Neuronal stem cell (in vitro differentiated cells): ENCODE data around the gene OR10AD1.
"Not testable (repeated sequence)": the region's sequence is repeated elsewhere in the genome, so short reads cannot be mapped to it uniquely, and the experiment has no call there.

ENCODE experiments used
- DNase-seq: peaks from one replicate; pipeline ENCODE4 v3.0.0-alpha.2; 2013; ENCODE audit warnings: low spot score
- H2AFZ ChIP-seq: one replicate; pipeline ENCODE4 v1.6.1; 2013; ENCODE audit warnings: mild to moderate bottlenecking, low read length, inconsistent platforms
- H2AK5ac ChIP-seq: 2 replicates; pipeline ENCODE4 v1.6.1; 2013; ENCODE audit warnings: low read depth, mild to moderate bottlenecking, inconsistent platforms, low read length, moderate library complexity, mixed read lengths
- H2BK120ac ChIP-seq: 2 replicates; pipeline ENCODE4 v1.6.1; 2013; ENCODE audit warnings: low read depth, mild to moderate bottlenecking, inconsistent platforms, low read length, moderate library complexity, mixed read lengths
- H2BK12ac ChIP-seq: one replicate; pipeline ENCODE4 v1.6.1; 2013; ENCODE audit warnings: low read length, inconsistent platforms
- H2BK15ac ChIP-seq: 2 replicates; pipeline ENCODE4 v1.6.1; 2013; ENCODE audit warnings: mild to moderate bottlenecking, low read length, inconsistent platforms, mixed read lengths
- H2BK5ac ChIP-seq: one replicate; pipeline ENCODE4 v1.6.1; 2013; ENCODE audit warnings: inconsistent platforms, mild to moderate bottlenecking, low read length, moderate library complexity
- H3K14ac ChIP-seq: one replicate; pipeline ENCODE4 v1.6.1; 2013; ENCODE audit warnings: low read length, inconsistent platforms
- H3K18ac ChIP-seq: 2 replicates; pipeline ENCODE4 v1.6.1; 2013; ENCODE audit warnings: low read length, inconsistent platforms
- H3K23ac ChIP-seq: 2 replicates; pipeline ENCODE4 v1.6.1; 2013; ENCODE audit warnings: low read depth, mild to moderate bottlenecking, mixed read lengths, low read length, inconsistent platforms; ENCODE audit not compliant: poor library complexity
- H3K27ac ChIP-seq: replicated peaks from 3 replicates; pipeline ENCODE4 v1.5.1; 2013; ENCODE audit warnings: low read length, inconsistent platforms
- H3K27me3 ChIP-seq, 3 experiments: 2 replicates each; pipeline ENCODE4 v1.6.1; 2013; ENCODE audit warnings: low read length in 3 of 3, mild to moderate bottlenecking in 2 of 3, inconsistent platforms in 1 of 3, low read depth in 1 of 3, mixed read lengths in 1 of 3, moderate library complexity in 1 of 3; ENCODE audit not compliant: control insufficient read depth in 3 of 3, insufficient read depth in 3 of 3
- H3K36me3 ChIP-seq, 2 donors: replicated peaks in 1 of 2; 2 replicates each; pipeline ENCODE4 v1.6.1; 2013; ENCODE audit warnings: low read length in 2 of 2; ENCODE audit not compliant: control insufficient read depth in 2 of 2, insufficient read depth in 2 of 2
- H3K4ac ChIP-seq: 2 replicates; pipeline ENCODE4 v1.6.1; 2013; ENCODE audit warnings: inconsistent platforms, mild to moderate bottlenecking, low read length, moderate library complexity
- H3K4me1 ChIP-seq, 2 donors: 1 replicate in 1 of 2; 2 replicates in 1 of 2; pipeline ENCODE4 v1.6.1; 2013; ENCODE audit warnings: low read length in 2 of 2, low read depth in 1 of 2; ENCODE audit not compliant: control insufficient read depth in 2 of 2, insufficient read depth in 1 of 2
- H3K4me2 ChIP-seq: one replicate; pipeline ENCODE4 v1.6.1; 2013; ENCODE audit warnings: mild to moderate bottlenecking, low read length, inconsistent platforms; ENCODE audit not compliant: insufficient read depth, poor library complexity, severe bottlenecking
- H3K4me3 ChIP-seq, 2 donors: 2 replicates each; pipeline ENCODE4 v1.5.1; 2013; ENCODE audit warnings: low read length in 2 of 2, mild to moderate bottlenecking in 2 of 2, inconsistent platforms in 1 of 2, moderate library complexity in 1 of 2
- H3K79me1 ChIP-seq: one replicate; pipeline ENCODE4 v1.6.1; 2013; ENCODE audit warnings: low read depth, mild to moderate bottlenecking, inconsistent platforms, low read length, moderate library complexity
- H3K9ac ChIP-seq: one replicate; pipeline ENCODE4 v1.6.1; 2013; ENCODE audit warnings: mild to moderate bottlenecking, low read depth, low read length, inconsistent platforms; ENCODE audit not compliant: poor library complexity
- H3K9me3 ChIP-seq, 2 donors: replicated peaks in 1 of 2; 2 replicates each; pipeline versions ENCODE3 to v1.6.1; 2013; ENCODE audit warnings: low read length in 2 of 2, mild to moderate bottlenecking in 2 of 2, inconsistent platforms in 1 of 2, low read depth in 1 of 2, mixed read lengths in 1 of 2, moderate library complexity in 1 of 2; ENCODE audit not compliant: control insufficient read depth in 2 of 2, insufficient read depth in 1 of 2
- H4K8ac ChIP-seq: one replicate; pipeline ENCODE4 v1.6.1; 2013; ENCODE audit warnings: low read depth, mild to moderate bottlenecking, inconsistent platforms, low read length, moderate library complexity
- H4K91ac ChIP-seq: one replicate; pipeline ENCODE4 v1.6.1; 2013; ENCODE audit warnings: low read length, low read depth, mild to moderate bottlenecking, inconsistent platforms; ENCODE audit not compliant: poor library complexity
- WGBS, 2 donors: extraction: QIAGEN DNeasy Blood & Tissue Kit; methylation state at CpG; one replicate each; pipeline ENCODE4 v1.1.7; 2013; ENCODE audit warnings: missing lambda C conversion rate in 2 of 2, mixed read lengths in 1 of 2; ENCODE audit not compliant: insufficient read length in 2 of 2, insufficient replicate concordance in 1 of 2; ENCODE audit errors: extremely low coverage in 2 of 2; 5-methylcytosine and 5-hydroxymethylcytosine counted together

Gene OR10AD1

GRCh38 chr12:48157889-48158370, 45.2 kb downstream of the OR10AD1 start:
- H3K9me3 ChIP-seq, result no peaks in the 10 kb centered on the region
- H3K4me2 ChIP-seq, result peak overlapping the region; percentile 22
- H3K79me1 ChIP-seq, result peaks cover 3% of the 10 kb centered on the region
- no CpG with 5 or more reads among the region's 3 CpGs for WGBS, 2 donors
- peaks cover 0 to 7% (median 0%) of the 10 kb centered on the region in 3 experiments for H3K27me3 ChIP-seq
- H3K27ac ChIP-seq, result peak overlapping the region; percentile 36
- H2BK120ac ChIP-seq, result no peak overlapping the region
- DNase-seq, result no peak
- H2BK15ac ChIP-seq, result no peak overlapping the region
- H3K23ac ChIP-seq, result no peak overlapping the region
- peaks cover 0 to 3% of the 10 kb centered on the region in 2 donors for H3K4me1 ChIP-seq
- H3K4me3 ChIP-seq, result peak overlapping the region in 1 of 2 donors; percentile 85
- H3K4ac ChIP-seq, result no peak overlapping the region
- H4K8ac ChIP-seq, result no peak overlapping the region
- no peaks in the 10 kb centered on the region for H3K36me3 ChIP-seq
- no peak overlapping the region for H3K14ac ChIP-seq
- H4K91ac ChIP-seq, result no peak overlapping the region
- H2AK5ac ChIP-seq, result no peak overlapping the region
- H2BK12ac ChIP-seq, result no peak overlapping the region
- no peak overlapping the region for H2BK5ac ChIP-seq
- H3K9ac ChIP-seq, result no peak overlapping the region
- no peak overlapping the region for H3K18ac ChIP-seq
- peak overlapping the region; percentile 91 for H2AFZ ChIP-seq

GRCh38 chr12:48157018-48157888, 45.8 kb downstream of the OR10AD1 start, which contains the start of gene ASB8:
Gene ASB8 (minus strand): TSS chr12:48157515. CDS start chr12:48153496, 4,019 bp downstream.
- H3K4ac ChIP-seq, result no peak within 1 kb of the TSS
- H3K9me3 ChIP-seq, result no peaks in the 10 kb centered on the region
- H2BK15ac ChIP-seq, result no peak within 1 kb of the TSS

GRCh38 chr12:48156652-48157017, 46.5 kb downstream of the OR10AD1 start:
- peaks cover 3% of the 10 kb centered on the region for H3K79me1 ChIP-seq
- peaks cover 0 to 3% of the 10 kb centered on the region in 2 donors for H3K4me1 ChIP-seq
- WGBS, 2 donors, result no CpG with 5 or more reads among the region's 8 CpGs
- H3K4me2 ChIP-seq, result peak overlapping the region; percentile 70
- H3K23ac ChIP-seq, result no peak overlapping the region
- no peak for DNase-seq
- no peak overlapping the region for H2AK5ac ChIP-seq
- peak overlapping the region; percentile 91 for H2AFZ ChIP-seq
- H3K4ac ChIP-seq, result no peak overlapping the region
- no peaks in the 10 kb centered on the region for H3K9me3 ChIP-seq
- H3K4me3 ChIP-seq, result peak overlapping the region; percentile 33 to 85
- no peak overlapping the region for H2BK12ac ChIP-seq
- no peaks in the 10 kb centered on the region for H3K36me3 ChIP-seq
- no peak overlapping the region for H4K91ac ChIP-seq
- no peak overlapping the region for H2BK120ac ChIP-seq
- H2BK5ac ChIP-seq, result no peak overlapping the region
- H3K18ac ChIP-seq, result no peak overlapping the region
- H2BK15ac ChIP-seq, result no peak overlapping the region
- no peak overlapping the region for H3K27ac ChIP-seq
- no peak overlapping the region for H4K8ac ChIP-seq
- H3K9ac ChIP-seq, result no peak overlapping the region
- H3K14ac ChIP-seq, result no peak overlapping the region
- peaks cover 0 to 5% (median 0%) of the 10 kb centered on the region in 3 experiments for H3K27me3 ChIP-seq

More at GRCh38 chr12:48157018-48157888, 45.8 kb downstream of the OR10AD1 start, which contains the start of gene ASB8:
- H3K79me1 ChIP-seq, result peaks cover 3% of the 10 kb centered on the region
- DNase-seq, result peak; percentile 98
- peak within 1 kb of the TSS; percentile 84 for H3K18ac ChIP-seq
- no peaks in the 10 kb centered on the region for H3K36me3 ChIP-seq
- no peak within 1 kb of the TSS for H4K91ac ChIP-seq
- peak within 1 kb of the TSS; percentile 70 for H3K4me2 ChIP-seq
- peak within 1 kb of the TSS; percentile 73 for H3K9ac ChIP-seq
- no peak within 1 kb of the TSS for H2BK120ac ChIP-seq
- H2BK5ac ChIP-seq, result no peak within 1 kb of the TSS
- H2AFZ ChIP-seq, result peak within 1 kb of the TSS; percentile 91
- peak within 1 kb of the TSS; percentile 83 for H3K14ac ChIP-seq
- H4K8ac ChIP-seq, result no peak within 1 kb of the TSS
- H2BK12ac ChIP-seq, result no peak within 1 kb of the TSS
- H3K27ac ChIP-seq, result peak within 1 kb of the TSS; percentile 36
- no CpG with 5 or more reads among the region's 56 CpGs for WGBS, 2 donors
- peaks cover 0 to 7% (median 0%) of the 10 kb centered on the region in 3 experiments for H3K27me3 ChIP-seq
- peak within 1 kb of the TSS; percentile 17 for H3K23ac ChIP-seq
- no peak within 1 kb of the TSS for H2AK5ac ChIP-seq
- H3K4me3 ChIP-seq, result peak within 1 kb of the TSS; percentile 85 to 87
- H3K4me1 ChIP-seq, result peaks cover 0 to 3% of the 10 kb centered on the region in 2 donors

- not testable (repeated sequence) for H2BK15ac ChIP-seq, H3K79me1 ChIP-seq, H3K4me2 ChIP-seq, H2BK12ac ChIP-seq, H3K23ac ChIP-seq, H3K4me3 ChIP-seq, H3K36me3 ChIP-seq, H2BK120ac ChIP-seq, H3K4ac ChIP-seq, H3K14ac ChIP-seq, H3K9me3 ChIP-seq, H3K18ac ChIP-seq, H3K4me1 ChIP-seq, H4K91ac ChIP-seq, H4K8ac ChIP-seq, H3K27ac ChIP-seq, H2AFZ ChIP-seq, H3K9ac ChIP-seq, H3K27me3 ChIP-seq, DNase-seq, H2AK5ac ChIP-seq, H2BK5ac ChIP-seq
- no CpG with 5 or more reads among the region's 5 CpGs for WGBS, 2 donors
Measured at GRCh38 chr12:48155786-48156185, 47.3 kb downstream of the OR10AD1 start.
